Astrocyte of the spinal cord (primary cell): Measurements from ENCODE around the gene FBLN5.

Source experiments
- DNase-seq: peaks from one replicate; pipeline ENCODE4 v3.0.0; 2011; ENCODE audit warnings: low read depth, low spot score
- H3K4me3 ChIP-seq: 2 replicates; pipeline ENCODE4 v1.5.1; 2011; ENCODE audit warnings: low read depth, mild to moderate bottlenecking, low read length, moderate library complexity
- in situ Hi-C: cut with HindIII; loops from 2 replicates; pipeline ENCODE4 v1.10.0; 2017; ENCODE audit warnings: low sequenced_read_pairs
- TF ChIP-seq, protein P1 (sequence below): IDR thresholded peaks from 2 replicates; pipeline ENCODE4 v1.5.1; 2012; ENCODE audit warnings: low read depth, mild to moderate bottlenecking, low read length, inconsistent platforms

FBLN5 gene

DNA sequence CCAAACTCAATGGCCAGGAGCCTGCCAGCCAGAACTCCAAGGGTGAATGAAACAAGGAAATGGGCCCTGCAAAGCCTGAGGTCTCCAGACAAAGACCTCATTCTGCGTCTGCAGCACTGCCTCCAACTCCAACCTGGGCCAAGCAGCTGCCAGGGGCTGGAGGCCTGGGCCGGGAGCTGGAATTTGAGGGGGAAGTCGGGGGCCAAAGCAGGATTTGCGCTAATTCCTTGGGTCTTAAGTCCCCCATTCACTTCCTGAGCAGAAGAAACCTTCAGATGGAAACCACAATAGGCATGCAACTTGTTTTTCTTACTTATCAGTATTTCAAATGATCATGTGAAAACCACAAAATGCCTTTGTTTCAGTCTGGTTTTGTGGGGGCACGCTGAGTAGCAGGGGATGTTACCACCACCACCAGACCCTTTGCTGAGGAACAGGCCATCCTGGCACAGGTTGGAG, 57.2 kb downstream of the FBLN5 start:
- in situ Hi-C loops: no loop called here
- DNase-seq: no peak
- TF ChIP-seq, protein P1, sequence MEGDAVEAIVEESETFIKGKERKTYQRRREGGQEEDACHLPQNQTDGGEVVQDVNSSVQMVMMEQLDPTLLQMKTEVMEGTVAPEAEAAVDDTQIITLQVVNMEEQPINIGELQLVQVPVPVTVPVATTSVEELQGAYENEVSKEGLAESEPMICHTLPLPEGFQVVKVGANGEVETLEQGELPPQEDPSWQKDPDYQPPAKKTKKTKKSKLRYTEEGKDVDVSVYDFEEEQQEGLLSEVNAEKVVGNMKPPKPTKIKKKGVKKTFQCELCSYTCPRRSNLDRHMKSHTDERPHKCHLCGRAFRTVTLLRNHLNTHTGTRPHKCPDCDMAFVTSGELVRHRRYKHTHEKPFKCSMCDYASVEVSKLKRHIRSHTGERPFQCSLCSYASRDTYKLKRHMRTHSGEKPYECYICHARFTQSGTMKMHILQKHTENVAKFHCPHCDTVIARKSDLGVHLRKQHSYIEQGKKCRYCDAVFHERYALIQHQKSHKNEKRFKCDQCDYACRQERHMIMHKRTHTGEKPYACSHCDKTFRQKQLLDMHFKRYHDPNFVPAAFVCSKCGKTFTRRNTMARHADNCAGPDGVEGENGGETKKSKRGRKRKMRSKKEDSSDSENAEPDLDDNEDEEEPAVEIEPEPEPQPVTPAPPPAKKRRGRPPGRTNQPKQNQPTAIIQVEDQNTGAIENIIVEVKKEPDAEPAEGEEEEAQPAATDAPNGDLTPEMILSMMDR: no peak
- no peak overlapping the region for H3K4me3 ChIP-seq

DNA sequence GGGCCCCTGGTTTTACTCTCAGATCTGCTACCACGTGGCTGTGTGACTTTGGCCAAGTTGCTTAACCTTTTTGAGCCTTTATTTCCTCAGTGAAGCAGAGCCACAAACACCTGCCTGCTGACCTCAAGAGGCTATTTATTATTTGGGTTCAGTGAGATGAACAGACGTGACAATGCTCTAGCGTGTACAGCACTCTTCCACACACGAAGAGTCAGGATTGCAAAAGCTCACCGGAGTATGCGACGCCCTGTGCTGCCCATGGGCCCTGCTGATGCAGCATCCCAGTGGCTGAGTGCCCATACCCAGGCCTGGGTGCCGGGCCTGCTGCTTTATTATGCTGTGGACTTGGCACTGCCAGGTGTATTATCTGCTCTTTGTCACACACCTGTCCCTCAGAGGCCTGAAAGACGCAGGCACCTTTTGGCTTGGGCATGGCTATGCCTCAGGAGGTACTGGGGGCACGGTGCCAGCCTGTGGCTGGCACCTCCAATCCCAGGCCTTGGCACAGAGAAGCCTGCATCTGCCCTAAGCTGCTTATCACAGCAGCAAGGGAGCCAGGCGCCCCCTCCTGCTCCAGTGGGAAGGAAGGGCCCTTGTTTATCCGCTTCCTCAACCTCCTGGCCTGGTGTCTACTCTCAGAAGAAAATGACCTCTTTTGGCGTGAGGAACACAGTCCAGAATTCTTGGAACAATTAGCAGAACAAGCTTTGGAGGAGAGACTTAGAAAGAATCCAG, 57.9 kb downstream of the FBLN5 start:
- in situ Hi-C loops: no loop called here
- no peak overlapping the region for H3K4me3 ChIP-seq
- DNase-seq: no peak
- TF ChIP-seq, protein P1: no peak

DNA sequence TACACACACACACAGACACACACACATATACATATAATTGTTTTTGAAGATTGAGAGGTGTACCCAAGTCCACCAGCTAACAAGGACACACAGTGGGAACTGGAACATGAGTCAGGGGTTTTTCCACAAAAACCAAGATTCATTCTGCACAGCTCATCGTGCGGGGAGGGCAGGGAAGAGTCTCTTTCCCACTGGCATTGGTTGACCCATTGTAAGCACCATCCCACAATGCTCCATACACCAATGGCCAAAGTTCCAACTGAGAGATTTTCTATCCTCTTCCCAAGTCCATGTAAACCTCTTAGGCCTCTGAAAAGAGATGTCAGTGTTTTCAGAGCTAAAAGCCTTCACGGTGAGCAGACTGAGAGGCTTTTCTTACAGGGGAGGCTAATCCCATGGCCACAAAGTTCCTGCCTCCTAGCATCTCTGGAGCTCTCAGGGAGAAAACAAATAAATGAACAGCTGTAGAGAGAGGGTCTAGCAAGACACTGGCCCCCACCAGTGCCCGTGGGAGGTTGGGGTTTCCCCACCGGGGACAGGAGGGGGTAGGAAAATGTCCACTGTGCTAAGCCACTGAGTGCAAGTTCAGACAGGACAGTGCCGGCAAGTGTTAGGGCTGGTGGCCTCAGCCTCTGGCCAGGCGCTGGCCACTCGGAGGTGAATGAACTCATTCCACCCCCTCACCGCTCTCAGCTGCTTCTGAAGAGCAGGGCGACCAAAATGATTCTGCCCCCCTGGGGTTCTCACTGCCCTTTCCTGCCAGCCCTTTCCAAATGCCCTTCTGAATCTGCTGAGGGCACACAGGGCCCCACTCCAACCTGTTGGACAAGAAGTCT, 58.6 kb downstream of the FBLN5 start:
- TF ChIP-seq, protein P1: no peak
- H3K4me3 ChIP-seq: no peak overlapping the region
- in situ Hi-C loops: no loop called here
- DNase-seq: no peak

DNA sequence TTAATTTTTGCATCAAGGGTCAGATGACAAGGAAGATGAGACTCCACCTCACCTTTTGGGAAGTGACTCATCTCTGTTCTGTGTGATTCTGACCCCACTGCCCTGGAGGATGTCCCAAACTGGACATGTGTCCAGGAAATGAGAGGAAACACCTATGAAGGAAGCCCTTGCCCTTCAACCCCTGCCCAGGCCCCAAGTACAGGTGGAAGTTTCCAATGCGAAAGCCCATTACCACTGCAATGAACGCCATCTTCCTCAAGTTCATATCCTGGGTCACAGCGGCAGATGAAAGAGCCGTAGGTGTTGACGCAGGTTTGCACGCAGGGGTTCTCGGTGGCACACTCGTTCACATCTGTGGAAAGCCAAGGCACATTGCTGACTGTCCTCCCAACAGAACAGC, 60.5 kb downstream of the FBLN5 start:
- TF ChIP-seq, protein P1: no peak
- DNase-seq: no peak
- in situ Hi-C loops: no loop called here
- H3K4me3 ChIP-seq: no peak overlapping the region

DNA sequence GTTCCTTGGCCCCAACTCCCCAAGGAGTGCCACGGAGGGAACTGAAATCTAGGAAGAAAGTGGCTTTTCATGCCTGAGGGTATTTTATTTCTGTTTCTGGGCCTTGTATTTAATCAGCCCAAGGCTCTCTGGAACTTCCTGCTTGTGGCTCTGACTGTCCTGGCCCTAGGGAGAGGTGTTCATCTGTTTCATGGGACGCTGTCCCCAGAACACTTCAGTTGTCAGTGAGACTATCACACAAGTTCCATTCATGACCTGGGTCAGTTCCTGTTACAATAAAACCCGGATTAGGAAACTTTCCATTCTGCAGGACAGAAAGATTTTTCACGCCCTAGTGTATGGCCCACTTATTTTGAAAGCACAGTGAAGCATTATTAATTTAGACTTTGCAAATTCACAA, 61.7 kb downstream of the FBLN5 start:
- no peak for DNase-seq
- in situ Hi-C loops: no loop called here
- no peak overlapping the region for H3K4me3 ChIP-seq

DNA sequence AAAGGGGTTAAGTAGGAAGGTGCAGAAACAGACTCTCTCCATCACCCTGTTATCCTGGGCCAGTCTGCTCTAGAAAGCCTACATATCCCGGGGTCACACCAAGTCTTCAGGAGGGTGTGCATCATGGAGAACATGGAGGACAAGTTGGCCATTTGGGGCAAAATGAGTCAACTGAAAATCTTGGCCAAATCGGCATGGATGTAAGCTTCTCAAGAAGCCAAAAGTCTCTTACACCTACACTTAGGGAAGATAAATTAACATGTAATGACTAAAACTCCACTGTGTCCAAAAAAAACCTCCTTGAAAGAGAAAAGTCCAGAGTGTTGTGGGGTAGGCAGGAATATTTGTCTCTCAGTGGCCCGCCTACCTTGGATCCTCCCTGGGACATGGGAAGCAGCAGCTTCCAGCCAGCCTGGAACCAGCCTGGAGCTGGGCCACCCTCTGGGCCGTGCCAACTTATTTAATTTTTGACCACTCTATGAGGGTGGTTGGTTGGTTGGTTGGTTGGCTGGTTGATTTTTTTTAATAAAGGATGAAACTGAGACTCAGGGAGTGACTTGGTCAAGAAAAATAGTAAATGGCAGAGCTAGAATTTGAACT, 62.3 kb downstream of the FBLN5 start:
- DNase-seq: no peak
- no peak overlapping the region for H3K4me3 ChIP-seq
- in situ Hi-C loops: no loop called here
- TF ChIP-seq, protein P1: no peak

More for the DNA sequence above, 61.7 kb downstream of the FBLN5 start:
- TF ChIP-seq, protein P1: no peak
